ENCODE data around the gene AP2B1.
A peak's percentile ranks its signal among the peaks of the same experiment; 100 is the strongest.

Gene AP2B1

GRCh38 chr17:35705705-35706104, 118.6 kb downstream of the AP2B1 start:
- H3K9me2 ChIP-seq (replicated peaks; ENCODE audit: control insufficient read depth, low read length): no peaks in the 10 kb centered on the region
- peaks cover 16% of the 10 kb centered on the region for H3K36me3 ChIP-seq (ENCODE audit: control insufficient read depth, low read length)
- H3K4me2 ChIP-seq (ENCODE audit: low read length): no peak overlapping the region
- no peak overlapping the region for H3K4me3 ChIP-seq (ENCODE audit: low read length)
- no peaks in the 10 kb centered on the region for H3K9me3 ChIP-seq (ENCODE audit: control insufficient read depth, insufficient read depth, low read length)
- peaks cover 23% of the 10 kb centered on the region for H3K4me1 ChIP-seq (ENCODE audit: control insufficient read depth, low read length)
- H3K27me3 ChIP-seq (ENCODE audit: control insufficient read depth, low read length): no peaks in the 10 kb centered on the region
- no peak for TF ChIP-seq EZH2phosphoT487 (IDR thresholded peaks at IDR 0.05; ENCODE audit: borderline replicate concordance, low read length)
- TF ChIP-seq CTCF (IDR thresholded peaks at IDR 0.05; ENCODE audit: low read depth, low read length, poor library complexity, severe bottlenecking): no peak
- H3K79me2 ChIP-seq (ENCODE audit: control insufficient read depth, low read length): no peaks in the 10 kb centered on the region
- H3F3A ChIP-seq (ENCODE audit: control insufficient read depth, insufficient read depth): 0 out of 2 replicates have a peak, but pooled peaks cover 4% of the 10 kb centered on the region
- H4K20me1 ChIP-seq (ENCODE audit: control insufficient read depth, insufficient read depth, low read depth, low read length): no peaks in the 10 kb centered on the region; the same call in 1 of the 2 replicates
- no peak overlapping the region for H3K27ac ChIP-seq (ENCODE audit: low read depth, low read length)

GRCh38 chr17:35708149-35708548, 121.0 kb downstream of the AP2B1 start:
- Histone ChIP-seq H4K20me1 (ENCODE audit: control insufficient read depth, insufficient read depth, low read depth, low read length) (no peaks in the 10 kb centered on the region; the same call in 1 of the 2 replicates), H3K27ac (ENCODE audit: low read depth, low read length) (no peak overlapping the region), H3K27me3 (ENCODE audit: control insufficient read depth, low read length) (no peaks in the 10 kb centered on the region), H3K36me3 (ENCODE audit: control insufficient read depth, low read length) (peaks cover 23% of the 10 kb centered on the region), H3K9me3 (ENCODE audit: control insufficient read depth, insufficient read depth, low read length) (no peaks in the 10 kb centered on the region), H3K4me2 (ENCODE audit: low read length) (peak overlapping the region; percentile 21), H3K79me2 (ENCODE audit: control insufficient read depth, low read length) (no peaks in the 10 kb centered on the region), H3K4me3 (ENCODE audit: low read length) (no peak overlapping the region), H3F3A (ENCODE audit: control insufficient read depth, insufficient read depth) (0 out of 2 replicates have a peak, but pooled peaks cover 4% of the 10 kb centered on the region), H3K9me2 (replicated peaks; ENCODE audit: control insufficient read depth, low read length) (no peaks in the 10 kb centered on the region), H3K4me1 (ENCODE audit: control insufficient read depth, low read length) (peaks cover 25% of the 10 kb centered on the region)
- no peak for TF ChIP-seq CTCF (IDR thresholded peaks at IDR 0.05; ENCODE audit: low read depth, low read length, poor library complexity, severe bottlenecking)
- no peak for TF ChIP-seq EZH2phosphoT487 (IDR thresholded peaks at IDR 0.05; ENCODE audit: borderline replicate concordance, low read length)

DNA sequence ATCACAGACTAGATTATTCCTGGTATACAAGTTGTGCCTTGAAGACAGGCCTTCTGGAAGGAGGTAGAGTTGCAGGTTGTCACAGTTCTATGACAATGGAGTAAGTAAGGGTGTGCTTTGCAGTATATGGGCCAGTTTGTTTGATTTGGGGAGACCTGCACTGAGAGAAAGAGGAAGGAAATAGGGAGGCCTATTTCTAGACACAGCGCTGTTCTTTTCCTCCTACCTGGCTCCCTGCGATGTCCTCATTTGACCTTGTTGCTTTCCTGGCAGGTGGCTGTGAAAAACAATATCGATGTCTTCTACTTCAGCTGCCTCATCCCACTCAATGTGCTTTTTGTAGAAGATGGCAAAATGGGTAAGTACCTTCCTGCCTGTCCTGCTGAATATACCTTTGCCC, 121.8 kb downstream of the AP2B1 start:
- H3K79me2 ChIP-seq (ENCODE audit: control insufficient read depth, low read length): no peaks in the 10 kb centered on the region
- H3K4me3 ChIP-seq (ENCODE audit: low read length): peak overlapping the region; percentile 40
- H4K20me1 ChIP-seq (ENCODE audit: control insufficient read depth, insufficient read depth, low read depth, low read length): no peaks in the 10 kb centered on the region; the same call in 1 of the 2 replicates
- TF ChIP-seq CTCF (IDR thresholded peaks at IDR 0.05; ENCODE audit: low read depth, low read length, poor library complexity, severe bottlenecking): no peak
- no peak for TF ChIP-seq EZH2phosphoT487 (IDR thresholded peaks at IDR 0.05; ENCODE audit: borderline replicate concordance, low read length)
- H3K9me3 ChIP-seq (ENCODE audit: control insufficient read depth, insufficient read depth, low read length): no peaks in the 10 kb centered on the region
- peaks cover 27% of the 10 kb centered on the region for H3K36me3 ChIP-seq (ENCODE audit: control insufficient read depth, low read length)
- peaks cover 27% of the 10 kb centered on the region for H3K4me1 ChIP-seq (ENCODE audit: control insufficient read depth, low read length)
- no peaks in the 10 kb centered on the region for H3K27me3 ChIP-seq (ENCODE audit: control insufficient read depth, low read length)
- 0 out of 2 replicates have a peak, but pooled peaks cover 4% of the 10 kb centered on the region for H3F3A ChIP-seq (ENCODE audit: control insufficient read depth, insufficient read depth)
- peak overlapping the region; percentile 43 for H3K27ac ChIP-seq (ENCODE audit: low read depth, low read length)
- H3K4me2 ChIP-seq (ENCODE audit: low read length): peak overlapping the region; percentile 66
- H3K9me2 ChIP-seq (replicated peaks; ENCODE audit: control insufficient read depth, low read length): no peaks in the 10 kb centered on the region

Measured in DOHH2 (cell line).